ENCODE measurements around the gene ALDH1A3.
A peak's percentile ranks its signal among the peaks of the same experiment; 100 is the strongest.

ALDH1A3 gene

DNA sequence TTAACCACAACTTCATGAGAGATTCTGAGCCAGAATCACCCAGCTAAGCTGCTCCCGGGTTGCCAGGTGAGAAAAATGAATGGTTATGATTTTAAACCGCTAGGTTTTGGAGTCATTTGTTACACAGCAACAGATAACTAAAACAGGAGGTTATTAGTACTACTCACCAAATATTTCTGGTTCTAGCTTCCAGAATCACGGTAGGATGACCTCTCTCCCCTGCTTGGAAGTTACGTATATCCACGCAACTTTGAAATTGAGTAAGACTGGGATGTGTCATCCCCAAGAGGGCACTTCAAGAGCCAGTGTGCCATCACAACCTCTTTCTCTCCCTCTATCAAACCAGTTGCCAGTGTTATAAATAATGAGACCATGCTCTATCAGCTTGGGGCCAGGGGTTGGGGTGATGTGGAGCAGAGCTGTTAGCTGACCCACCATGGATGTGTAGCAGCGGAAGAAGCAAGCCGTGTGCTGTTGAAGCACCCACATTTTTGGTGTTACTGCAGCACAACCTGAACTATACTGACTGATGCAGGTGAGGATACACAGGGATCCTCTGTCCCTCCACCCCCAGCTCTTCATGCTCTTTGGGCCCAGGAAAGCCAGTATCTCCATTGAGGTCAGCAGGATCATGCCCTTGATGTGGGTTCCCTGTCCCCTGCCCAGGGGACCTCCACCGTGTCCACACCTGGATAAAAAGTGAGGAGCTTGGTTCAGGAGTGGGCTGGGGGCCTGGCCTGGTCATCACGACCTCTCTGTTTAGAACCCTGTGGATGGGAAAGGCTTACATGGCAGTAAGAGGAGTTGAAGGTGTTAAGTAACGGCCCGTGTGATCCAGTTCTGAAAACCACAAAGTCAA lies 19.4 kb upstream of the ALDH1A3 start:
- no peak for DNase-seq

GRCh38 chr15:100860829-100861510 lies 18.7 kb upstream of the ALDH1A3 start:
- no peak for DNase-seq

DNA sequence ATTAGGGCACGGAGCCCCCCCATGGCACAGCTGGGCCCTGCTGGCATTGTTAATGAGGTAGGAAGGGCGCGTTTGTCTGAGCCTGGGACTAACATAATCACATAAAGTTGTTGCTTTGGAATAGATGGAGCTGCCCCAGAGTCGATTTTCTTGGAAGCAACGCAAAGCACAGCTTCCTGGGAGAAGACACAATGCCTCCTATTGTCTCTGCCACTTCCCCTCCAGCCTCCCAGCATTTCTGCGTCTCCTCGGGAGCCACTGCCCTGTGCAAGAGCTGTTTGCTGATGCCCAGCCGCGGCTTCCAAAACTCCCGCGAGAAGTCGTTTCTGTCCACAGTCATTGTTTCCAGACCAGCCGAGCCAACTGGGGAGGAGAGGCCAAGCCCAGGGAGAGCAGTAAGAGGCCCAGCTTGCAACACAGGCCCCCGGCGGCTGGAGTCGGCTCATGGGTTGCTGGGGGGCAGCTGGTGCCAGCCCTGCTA lies 18.1 kb upstream of the ALDH1A3 start:
- DNase-seq, result no peak

DNA sequence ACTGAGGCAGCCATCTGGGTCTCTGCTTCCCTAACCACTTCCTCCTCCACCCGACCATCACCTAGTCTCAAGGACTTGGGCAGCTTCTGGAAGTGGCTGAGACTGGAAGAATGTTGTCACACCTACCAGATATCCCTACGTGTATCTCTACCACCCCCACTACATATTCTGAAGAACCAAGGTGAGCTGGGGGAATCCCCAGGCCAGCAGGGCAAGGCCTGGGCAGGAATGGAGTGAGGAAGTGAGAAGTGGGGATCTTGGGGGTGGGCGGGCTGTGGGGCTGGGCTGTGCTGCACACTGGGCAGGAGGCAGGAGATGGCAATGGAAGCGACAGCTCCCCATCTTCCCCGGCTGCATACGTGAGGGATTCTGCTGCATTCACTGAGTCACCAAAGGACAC lies 17.5 kb upstream of the ALDH1A3 start:
- no peak for DNase-seq

DNA sequence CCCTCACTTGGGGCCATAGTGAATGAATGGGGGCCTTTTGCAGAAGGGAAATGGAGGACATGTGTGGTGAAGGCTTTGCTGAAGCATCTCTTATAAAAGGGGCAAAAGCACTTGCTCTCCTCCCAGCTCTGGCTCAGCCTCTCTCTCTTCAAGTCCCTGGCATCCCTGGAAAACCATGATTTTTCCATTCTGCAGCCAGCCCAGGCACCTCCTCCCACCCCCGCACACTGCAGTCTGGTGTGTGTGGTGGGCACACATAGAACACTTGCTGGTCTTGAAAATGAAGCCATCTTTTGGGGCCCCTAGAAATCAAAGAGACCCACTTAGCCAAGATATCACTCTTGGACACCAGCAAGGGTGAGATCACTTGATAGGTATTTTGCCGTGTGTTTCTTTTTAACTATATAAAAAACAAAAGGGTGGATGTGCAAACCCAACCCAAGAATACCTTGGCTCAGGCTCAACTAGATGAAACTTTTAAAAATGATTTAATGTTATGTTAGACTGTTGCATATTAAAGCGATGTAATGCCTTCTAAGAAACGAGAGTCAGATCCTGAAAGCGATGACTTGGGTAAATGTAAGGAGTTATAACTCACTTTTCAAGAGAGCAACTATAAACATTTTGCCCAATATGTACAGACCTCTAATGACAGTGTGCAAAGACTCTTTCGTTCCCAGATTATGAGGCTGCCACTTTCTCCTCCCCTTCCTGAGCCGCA lies 16.4 kb upstream of the ALDH1A3 start:
- DNase-seq, result no peak

DNA sequence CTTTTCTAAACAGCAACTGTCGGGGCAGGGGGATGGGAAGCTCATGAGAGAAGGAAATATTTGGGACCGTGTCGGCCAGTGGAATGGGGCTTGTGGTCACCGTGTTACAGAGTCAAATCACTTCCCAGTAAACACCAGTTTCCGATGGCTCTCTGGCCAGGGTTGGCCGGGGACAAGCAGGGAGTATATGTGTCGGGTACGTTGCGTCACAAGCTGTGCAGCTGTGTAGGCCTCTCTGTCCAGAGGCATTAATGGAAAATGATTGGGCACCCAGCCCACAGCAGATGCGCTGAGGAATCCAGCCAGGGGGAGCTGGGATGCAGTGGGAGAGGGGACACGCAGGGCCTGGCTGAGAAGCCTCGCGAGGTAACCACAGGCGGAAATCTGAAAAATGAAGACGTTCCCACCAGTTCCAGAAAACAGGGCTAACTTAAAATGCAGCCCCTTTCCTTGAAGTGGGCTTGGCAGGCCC lies 15.8 kb upstream of the ALDH1A3 start:
- DNase-seq, result no peak

- DNase-seq, result no peak
Observed at GRCh38 chr15:100866386-100867330, 13.0 kb upstream of the ALDH1A3 start.

DNA sequence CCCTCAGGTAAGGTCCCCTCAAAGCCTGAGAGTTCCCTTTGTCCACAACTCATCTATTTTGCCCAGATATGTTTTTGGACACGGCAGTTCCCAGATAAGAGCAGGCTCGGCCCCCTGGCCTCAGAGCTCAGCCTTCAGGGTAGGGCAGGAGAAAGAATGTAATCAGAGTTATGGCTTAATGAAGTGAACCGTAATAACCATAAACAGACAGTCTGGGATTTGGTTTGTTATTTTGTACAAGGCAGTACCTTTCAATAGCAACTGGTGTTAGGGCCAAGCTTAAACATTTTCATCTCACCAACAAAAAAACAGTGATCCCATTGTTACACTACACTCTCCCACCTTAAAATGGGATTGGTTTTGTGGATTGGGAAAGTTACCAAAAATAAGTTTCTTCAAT lies 12.2 kb upstream of the ALDH1A3 start:
- DNase-seq, result no peak

GRCh38 chr15:100869151-100869999 lies 10.3 kb upstream of the ALDH1A3 start:
- DNase-seq, result peak; percentile 19 to 44

- peak; percentile 34 to 43 for DNase-seq
Observed at GRCh38 chr15:100873029-100873677, 6.5 kb upstream of the ALDH1A3 start.

DNA sequence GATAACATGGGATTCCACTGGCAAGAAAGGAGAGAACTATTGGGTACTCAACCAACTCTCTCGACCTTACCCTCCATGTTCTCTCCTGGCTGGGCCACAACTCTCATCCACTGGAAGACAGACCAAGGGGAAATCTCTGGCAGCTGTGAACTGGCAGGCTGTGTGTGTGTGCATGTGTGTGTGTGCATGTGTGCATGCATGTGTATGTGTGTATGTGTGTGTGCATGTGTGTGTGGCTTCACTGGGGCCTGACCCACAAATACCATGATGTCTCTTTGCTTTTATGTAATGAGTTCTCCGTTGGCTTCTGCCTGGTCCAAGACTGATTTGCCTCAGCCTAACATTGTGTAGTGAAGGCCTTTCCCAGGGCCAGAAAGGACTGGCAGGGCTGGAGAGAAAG lies 4.1 kb upstream of the ALDH1A3 start:
- DNase-seq, result no peak

DNA sequence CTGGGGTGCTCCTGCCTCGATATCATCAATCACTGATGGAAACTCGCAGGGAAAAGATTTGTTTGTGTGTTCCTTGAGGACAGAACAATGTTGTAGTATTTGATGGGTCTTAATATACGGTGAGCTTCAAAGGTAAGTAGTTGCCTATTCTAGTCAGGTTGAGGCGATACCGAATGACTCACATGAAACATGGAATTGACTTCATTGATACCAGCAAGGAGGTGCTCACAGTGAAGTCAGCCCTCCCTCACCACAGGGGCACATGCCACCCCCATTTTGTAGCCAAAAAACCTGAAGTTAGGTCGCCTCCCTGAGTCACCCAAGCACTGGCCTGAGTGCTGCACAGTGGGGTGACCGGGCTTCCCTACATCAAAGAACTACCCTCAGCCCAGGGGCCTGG lies 3.7 kb upstream of the ALDH1A3 start:
- no peak for DNase-seq

GRCh38 chr15:100877551-100877950 lies 2.1 kb upstream of the ALDH1A3 start:
- no peak for DNase-seq

DNA sequence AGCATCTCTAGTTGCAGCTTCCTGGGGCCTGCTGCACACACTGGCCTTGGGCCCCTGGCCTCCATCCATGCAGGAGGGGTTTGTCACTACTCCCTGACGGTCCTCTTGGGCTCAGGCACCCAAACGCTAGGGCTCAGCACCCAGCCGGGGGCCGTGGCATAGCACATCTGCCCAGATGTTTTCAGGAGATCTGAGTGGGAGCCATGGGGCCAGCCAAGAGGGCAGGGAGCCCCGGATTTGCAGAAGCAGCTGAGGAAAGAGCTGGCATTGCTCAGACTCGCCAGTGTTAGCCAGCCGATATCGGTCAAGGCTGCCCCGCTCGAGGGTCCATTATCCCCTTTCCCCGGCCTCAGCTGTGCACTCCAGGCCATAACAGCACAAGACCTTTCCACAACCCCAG lies 1.5 kb upstream of the ALDH1A3 start:
- DNase-seq, result no peak

DNA sequence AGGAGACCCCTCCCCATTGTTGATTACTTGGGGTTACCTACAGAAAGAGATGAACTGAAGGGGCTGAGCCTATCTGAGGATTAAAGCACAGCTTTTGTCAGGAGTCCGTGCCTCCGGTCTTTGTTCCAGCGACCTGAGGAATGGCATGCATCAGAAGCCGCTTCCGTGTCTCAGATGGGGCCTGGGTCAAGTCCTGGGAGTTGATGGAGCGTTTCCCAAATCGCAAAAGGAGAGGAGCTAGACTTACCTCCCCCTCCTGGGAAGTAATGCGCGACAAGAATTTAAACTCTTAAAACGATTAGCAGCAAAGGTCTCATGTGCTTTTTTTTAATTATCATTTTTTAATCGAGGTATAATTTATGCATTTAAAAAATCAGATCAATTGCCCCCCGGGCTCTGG lies 983 bp upstream of the ALDH1A3 start:
- DNase-seq, result no peak

DNA sequence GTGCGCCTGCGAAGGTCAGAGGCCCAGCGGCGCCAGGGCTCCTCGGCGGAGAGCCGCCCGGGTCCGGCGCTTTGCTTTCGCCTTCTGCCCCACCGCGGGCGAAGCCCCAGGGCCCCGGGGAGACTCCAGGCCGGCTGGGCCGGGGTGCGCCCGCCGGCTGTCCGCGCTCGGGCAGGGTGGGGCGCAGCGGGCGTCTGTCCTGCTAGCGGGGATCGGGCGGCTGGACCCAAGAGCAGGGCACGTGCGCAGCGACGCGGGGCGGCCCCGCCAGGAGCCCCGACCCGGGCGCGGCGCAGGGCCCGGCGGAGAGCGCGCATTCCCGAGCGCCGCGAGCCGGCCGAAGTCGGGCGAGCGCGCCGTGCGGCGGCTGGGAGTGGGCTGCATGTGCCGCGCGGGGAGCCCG lies 569 bp upstream of the ALDH1A3 start:
- no peak for DNase-seq

GRCh38 chr15:100880139-100880896 lies 687 bp downstream of the ALDH1A3 start:
- no peak for DNase-seq

DNA sequence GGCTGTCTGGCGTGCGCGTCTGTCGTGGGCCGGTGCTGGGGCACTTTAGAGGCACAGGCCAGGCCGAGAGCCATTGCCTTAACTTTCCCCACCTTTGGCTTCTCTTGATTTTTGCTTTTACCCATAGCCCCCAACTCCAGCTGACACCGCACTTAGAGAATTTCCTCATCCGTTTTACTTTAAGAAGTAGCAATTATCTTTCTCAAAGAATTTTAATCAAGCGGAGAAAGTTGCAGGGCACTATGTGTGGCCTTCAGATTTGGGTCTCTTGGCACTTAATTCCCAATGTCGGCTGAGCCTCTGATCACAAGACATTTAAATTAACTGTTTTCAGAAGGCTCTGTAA lies 1.2 kb downstream of the ALDH1A3 start:
- no peak for DNase-seq

- no peak for DNase-seq
Observed at GRCh38 chr15:100881573-100882336, 2.1 kb downstream of the ALDH1A3 start.
